ENCODE measurements around the gene TOR2A. TPM values are rescaled to one million over a fixed set of nuclear protein-coding genes. Genes with fewer than 3 reads are reported as not detected.

Gene TOR2A
- total and polyA plus RNA-seq, 4 donors = 8.8 to 30.8 (median 16.9) TPM

DNA sequence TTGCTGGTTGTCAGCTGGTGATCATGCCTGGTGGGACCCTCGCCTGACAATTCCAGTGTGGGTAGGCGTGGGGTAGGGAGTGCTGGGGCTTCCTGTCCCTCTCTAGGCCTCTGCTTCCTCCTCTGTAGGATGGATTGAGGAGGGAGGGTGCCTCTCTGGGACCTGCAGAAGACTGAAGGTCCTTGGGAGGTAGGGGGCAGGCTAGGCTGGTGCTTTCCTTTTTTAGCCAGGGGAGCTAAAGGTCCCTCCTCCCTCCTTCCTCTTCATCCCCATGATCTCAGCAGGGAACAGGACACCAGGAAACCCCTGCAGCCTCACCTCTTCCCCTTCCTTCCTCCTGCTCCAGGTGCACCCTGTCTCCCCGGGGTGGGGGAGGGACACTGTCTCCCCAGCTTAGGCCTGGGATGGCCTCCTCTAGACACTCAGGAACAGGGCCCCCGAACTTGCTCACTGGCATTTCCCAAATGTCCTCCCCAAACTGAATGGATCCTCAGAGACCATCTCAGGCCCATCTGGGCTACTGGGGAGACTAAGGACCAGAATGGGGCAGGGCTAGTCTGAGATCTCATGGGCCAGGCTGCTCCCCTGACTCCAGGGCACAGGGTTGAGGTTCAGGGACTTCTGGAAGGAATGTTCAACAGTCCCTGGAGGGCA is 35.0 kb upstream of the TOR2A start:
- Histone ChIP-seq H3K9ac (ENCODE audit: insufficient read depth in 1 of 2, low read length in 2 of 2) (no peak overlapping the region), H3K27ac (ENCODE audit: low read depth in 1 of 2, low read length in 1 of 2) (peak overlapping the region; percentile 9 to 82), H3K4me3 (peak overlapping the region; percentile 41), H3K4me1 (ENCODE audit: control insufficient read depth in 5 of 5, insufficient read depth in 5 of 5, low read length in 5 of 5) (peaks cover 0 to 21% (median 4%) of the 10 kb centered on the region in 5 donors), H3K9me3 (ENCODE audit: control insufficient read depth in 4 of 4, insufficient read depth in 3 of 4, low read length in 3 of 4) (no peaks in the 10 kb centered on the region), H3K36me3 (ENCODE audit: control insufficient read depth in 4 of 4, insufficient read depth in 4 of 4, low read length in 4 of 4) (peaks cover 0 to 12% (median under 1%) of the 10 kb centered on the region in 4 donors), H3K27me3 (ENCODE audit: control insufficient read depth in 3 of 3, insufficient read depth in 3 of 3, low read length in 2 of 3) (no peaks in the 10 kb centered on the region)
- no peak for ATAC-seq (ENCODE audit: insufficient read depth, low FRiP score)
- WGBS, 2 donors = 10 to 33% methylated on average over 4 of the region's 4 CpGs
- TF ChIP-seq, protein P1, sequence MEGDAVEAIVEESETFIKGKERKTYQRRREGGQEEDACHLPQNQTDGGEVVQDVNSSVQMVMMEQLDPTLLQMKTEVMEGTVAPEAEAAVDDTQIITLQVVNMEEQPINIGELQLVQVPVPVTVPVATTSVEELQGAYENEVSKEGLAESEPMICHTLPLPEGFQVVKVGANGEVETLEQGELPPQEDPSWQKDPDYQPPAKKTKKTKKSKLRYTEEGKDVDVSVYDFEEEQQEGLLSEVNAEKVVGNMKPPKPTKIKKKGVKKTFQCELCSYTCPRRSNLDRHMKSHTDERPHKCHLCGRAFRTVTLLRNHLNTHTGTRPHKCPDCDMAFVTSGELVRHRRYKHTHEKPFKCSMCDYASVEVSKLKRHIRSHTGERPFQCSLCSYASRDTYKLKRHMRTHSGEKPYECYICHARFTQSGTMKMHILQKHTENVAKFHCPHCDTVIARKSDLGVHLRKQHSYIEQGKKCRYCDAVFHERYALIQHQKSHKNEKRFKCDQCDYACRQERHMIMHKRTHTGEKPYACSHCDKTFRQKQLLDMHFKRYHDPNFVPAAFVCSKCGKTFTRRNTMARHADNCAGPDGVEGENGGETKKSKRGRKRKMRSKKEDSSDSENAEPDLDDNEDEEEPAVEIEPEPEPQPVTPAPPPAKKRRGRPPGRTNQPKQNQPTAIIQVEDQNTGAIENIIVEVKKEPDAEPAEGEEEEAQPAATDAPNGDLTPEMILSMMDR (IDR thresholded peaks at IDR 0.05; ENCODE audit: control extremely low read depth, extremely low read depth) = peak; percentile 7
- DNase-seq = peak in 1 of 3 donors; percentile 54

DNA sequence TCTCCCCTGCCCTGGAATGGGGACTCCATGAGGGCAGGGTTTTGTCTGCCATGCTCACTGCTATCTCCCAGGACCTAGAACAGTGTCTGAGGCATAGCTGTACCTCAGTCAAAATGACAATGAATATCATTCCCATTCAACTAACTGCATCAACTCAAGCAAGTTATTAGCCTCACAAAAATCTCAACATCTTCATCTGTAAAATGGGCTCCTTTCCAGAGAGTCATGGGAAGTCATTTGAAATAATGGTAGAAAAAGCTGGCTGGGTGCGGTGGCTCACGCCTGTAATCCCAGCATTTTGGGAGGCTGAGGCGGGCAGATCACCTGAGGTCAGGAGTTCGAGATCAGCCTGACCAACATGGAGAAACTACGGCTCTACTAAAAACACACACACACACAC is 34.0 kb upstream of the TOR2A start:
- peaks cover 0 to 12% (median 0%) of the 10 kb centered on the region in 4 donors for H3K36me3 ChIP-seq (ENCODE audit: control insufficient read depth in 4 of 4, insufficient read depth in 4 of 4, low read length in 4 of 4)
- H3K4me3 ChIP-seq = no peak overlapping the region
- TF ChIP-seq, protein P1 (IDR thresholded peaks at IDR 0.05; ENCODE audit: control extremely low read depth, extremely low read depth) = no peak
- H3K27ac ChIP-seq (ENCODE audit: low read depth in 1 of 2, low read length in 1 of 2) = peak overlapping the region; percentile 78 to 86
- peaks cover 0 to 21% (median 4%) of the 10 kb centered on the region in 5 donors for H3K4me1 ChIP-seq (ENCODE audit: control insufficient read depth in 5 of 5, insufficient read depth in 5 of 5, low read length in 5 of 5)
- no peaks in the 10 kb centered on the region for H3K27me3 ChIP-seq (ENCODE audit: control insufficient read depth in 3 of 3, insufficient read depth in 3 of 3, low read length in 2 of 3)
- 78 to 84% methylated on average over 5 of the region's 5 CpGs for WGBS, 2 donors
- DNase-seq = no peak
- no peak overlapping the region for H3K9ac ChIP-seq (ENCODE audit: insufficient read depth in 1 of 2, low read length in 2 of 2)
- no peaks in the 10 kb centered on the region for H3K9me3 ChIP-seq (ENCODE audit: control insufficient read depth in 4 of 4, insufficient read depth in 3 of 4, low read length in 3 of 4)
- no peak for ATAC-seq (ENCODE audit: insufficient read depth, low FRiP score)

DNA sequence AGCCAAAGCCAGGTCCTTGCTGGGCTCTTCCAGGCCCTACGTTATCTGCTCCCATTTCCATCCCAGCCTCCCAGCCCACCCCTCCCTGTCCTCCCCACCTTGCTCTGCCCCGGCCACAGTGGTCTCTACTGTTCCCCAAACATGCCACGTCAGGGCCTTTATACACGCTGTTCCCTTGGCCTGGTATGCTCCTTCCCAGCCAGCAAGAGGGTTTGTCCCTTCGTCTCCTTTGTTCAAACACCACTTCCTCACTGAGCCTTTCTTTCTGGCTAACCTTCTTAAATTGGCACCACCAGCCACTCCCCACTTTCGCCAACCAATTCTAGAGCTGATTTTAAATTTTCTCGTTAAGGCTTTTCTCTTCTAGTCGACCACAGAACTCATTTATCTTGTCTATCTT is 33.6 kb upstream of the TOR2A start:
- Histone ChIP-seq H3K36me3 (ENCODE audit: control insufficient read depth in 4 of 4, insufficient read depth in 4 of 4, low read length in 4 of 4) (peaks cover 0 to 9% (median 0%) of the 10 kb centered on the region in 4 donors), H3K27me3 (ENCODE audit: control insufficient read depth in 3 of 3, insufficient read depth in 3 of 3, low read length in 2 of 3) (no peaks in the 10 kb centered on the region), H3K4me3 (no peak overlapping the region), H3K9ac (ENCODE audit: insufficient read depth in 1 of 2, low read length in 2 of 2) (no peak overlapping the region), H3K9me3 (ENCODE audit: control insufficient read depth in 4 of 4, insufficient read depth in 3 of 4, low read length in 3 of 4) (no peaks in the 10 kb centered on the region), H3K27ac (ENCODE audit: low read depth in 1 of 2, low read length in 1 of 2) (peak overlapping the region; percentile 78 to 86), H3K4me1 (ENCODE audit: control insufficient read depth in 5 of 5, insufficient read depth in 5 of 5, low read length in 5 of 5) (peaks cover 0 to 21% (median 4%) of the 10 kb centered on the region in 5 donors)
- no peak for DNase-seq
- 48 to 67% methylated on average over 8 of the region's 8 CpGs for WGBS, 2 donors
- TF ChIP-seq, protein P1 (IDR thresholded peaks at IDR 0.05; ENCODE audit: control extremely low read depth, extremely low read depth) = no peak
- no peak for ATAC-seq (ENCODE audit: insufficient read depth, low FRiP score)
